ENCODE data around the gene THOC6.

The THOC6 gene

GRCh38 chr16:3022208-3022683 lies 1.6 kb upstream of the THOC6 start:
- ATAC-seq = peak; percentile 31
- TF ChIP-seq, protein P1, sequence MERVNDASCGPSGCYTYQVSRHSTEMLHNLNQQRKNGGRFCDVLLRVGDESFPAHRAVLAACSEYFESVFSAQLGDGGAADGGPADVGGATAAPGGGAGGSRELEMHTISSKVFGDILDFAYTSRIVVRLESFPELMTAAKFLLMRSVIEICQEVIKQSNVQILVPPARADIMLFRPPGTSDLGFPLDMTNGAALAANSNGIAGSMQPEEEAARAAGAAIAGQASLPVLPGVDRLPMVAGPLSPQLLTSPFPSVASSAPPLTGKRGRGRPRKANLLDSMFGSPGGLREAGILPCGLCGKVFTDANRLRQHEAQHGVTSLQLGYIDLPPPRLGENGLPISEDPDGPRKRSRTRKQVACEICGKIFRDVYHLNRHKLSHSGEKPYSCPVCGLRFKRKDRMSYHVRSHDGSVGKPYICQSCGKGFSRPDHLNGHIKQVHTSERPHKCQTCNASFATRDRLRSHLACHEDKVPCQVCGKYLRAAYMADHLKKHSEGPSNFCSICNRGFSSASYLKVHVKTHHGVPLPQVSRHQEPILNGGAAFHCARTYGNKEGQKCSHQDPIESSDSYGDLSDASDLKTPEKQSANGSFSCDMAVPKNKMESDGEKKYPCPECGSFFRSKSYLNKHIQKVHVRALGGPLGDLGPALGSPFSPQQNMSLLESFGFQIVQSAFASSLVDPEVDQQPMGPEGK (CRISPR knock-in tag; IDR thresholded peaks at IDR 0.05; ENCODE audit: borderline replicate concordance) = peak; percentile 90; the same call in 1 of the 2 replicates
- peak; percentile 11; the same call in 1 of the 2 replicates for TF ChIP-seq GLIS3 (CRISPR knock-in tag; IDR thresholded peaks at IDR 0.05)
- TF ChIP-seq SNAI2 (CRISPR knock-in tag; IDR thresholded peaks at IDR 0.05) = no peak

GRCh38 chr16:3022684-3023414 lies 986 bp upstream of the THOC6 start:
- TF ChIP-seq RARB (CRISPR knock-in tag; IDR thresholded peaks at IDR 0.05) (0 out of 2 replicates have a peak, but pooled peaks have one; percentile 7), ZFP30 (CRISPR knock-in tag; IDR thresholded peaks at IDR 0.05) (no peak), GLIS3 (CRISPR knock-in tag; IDR thresholded peaks at IDR 0.05) (0 out of 2 replicates have a peak, but pooled peaks have one; percentile 26)
- ATAC-seq = no peak

DNA sequence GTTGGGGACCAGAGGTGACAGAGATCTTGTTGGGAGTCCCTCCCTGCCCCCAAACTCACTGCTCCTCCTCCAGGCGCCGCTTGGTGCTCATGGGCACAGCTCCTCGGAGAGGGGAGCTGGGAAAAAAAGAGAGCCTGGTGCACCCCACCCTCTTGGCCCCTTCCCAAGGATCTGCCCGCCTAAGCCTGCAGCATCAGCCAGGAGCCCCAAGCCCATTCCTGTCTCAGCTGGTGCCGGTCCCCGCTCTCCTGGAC lies 493 bp upstream of the THOC6 start:
- TF ChIP-seq OSR1 (CRISPR knock-in tag; IDR thresholded peaks at IDR 0.05) = no peak
- peak; percentile 4; the same call in 1 of the 2 replicates for TF ChIP-seq GLIS3 (CRISPR knock-in tag; IDR thresholded peaks at IDR 0.05)
- TF ChIP-seq ZNF565 (CRISPR knock-in tag; conservative IDR thresholded peaks at IDR 0.05; ENCODE audit: low read depth) = 0 out of 2 replicates have a peak, but pooled peaks have one; percentile 31
- no peak for TF ChIP-seq POU6F1 (CRISPR knock-in tag; IDR thresholded peaks at IDR 0.05; ENCODE audit: borderline replicate concordance, low read depth)
- ATAC-seq = no peak

- no peak for TF ChIP-seq ISL1 (CRISPR knock-in tag; IDR thresholded peaks at IDR 0.05)
- TF ChIP-seq, protein P2, sequence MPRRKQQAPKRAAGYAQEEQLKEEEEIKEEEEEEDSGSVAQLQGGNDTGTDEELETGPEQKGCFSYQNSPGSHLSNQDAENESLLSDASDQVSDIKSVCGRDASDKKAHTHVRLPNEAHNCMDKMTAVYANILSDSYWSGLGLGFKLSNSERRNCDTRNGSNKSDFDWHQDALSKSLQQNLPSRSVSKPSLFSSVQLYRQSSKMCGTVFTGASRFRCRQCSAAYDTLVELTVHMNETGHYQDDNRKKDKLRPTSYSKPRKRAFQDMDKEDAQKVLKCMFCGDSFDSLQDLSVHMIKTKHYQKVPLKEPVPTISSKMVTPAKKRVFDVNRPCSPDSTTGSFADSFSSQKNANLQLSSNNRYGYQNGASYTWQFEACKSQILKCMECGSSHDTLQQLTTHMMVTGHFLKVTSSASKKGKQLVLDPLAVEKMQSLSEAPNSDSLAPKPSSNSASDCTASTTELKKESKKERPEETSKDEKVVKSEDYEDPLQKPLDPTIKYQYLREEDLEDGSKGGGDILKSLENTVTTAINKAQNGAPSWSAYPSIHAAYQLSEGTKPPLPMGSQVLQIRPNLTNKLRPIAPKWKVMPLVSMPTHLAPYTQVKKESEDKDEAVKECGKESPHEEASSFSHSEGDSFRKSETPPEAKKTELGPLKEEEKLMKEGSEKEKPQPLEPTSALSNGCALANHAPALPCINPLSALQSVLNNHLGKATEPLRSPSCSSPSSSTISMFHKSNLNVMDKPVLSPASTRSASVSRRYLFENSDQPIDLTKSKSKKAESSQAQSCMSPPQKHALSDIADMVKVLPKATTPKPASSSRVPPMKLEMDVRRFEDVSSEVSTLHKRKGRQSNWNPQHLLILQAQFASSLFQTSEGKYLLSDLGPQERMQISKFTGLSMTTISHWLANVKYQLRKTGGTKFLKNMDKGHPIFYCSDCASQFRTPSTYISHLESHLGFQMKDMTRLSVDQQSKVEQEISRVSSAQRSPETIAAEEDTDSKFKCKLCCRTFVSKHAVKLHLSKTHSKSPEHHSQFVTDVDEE (CRISPR knock-in tag; IDR thresholded peaks at IDR 0.05) = no peak
- no peak for ATAC-seq
These were observed 1.5 kb downstream of the THOC6 start for GRCh38 chr16:3025032-3026002.

DNA sequence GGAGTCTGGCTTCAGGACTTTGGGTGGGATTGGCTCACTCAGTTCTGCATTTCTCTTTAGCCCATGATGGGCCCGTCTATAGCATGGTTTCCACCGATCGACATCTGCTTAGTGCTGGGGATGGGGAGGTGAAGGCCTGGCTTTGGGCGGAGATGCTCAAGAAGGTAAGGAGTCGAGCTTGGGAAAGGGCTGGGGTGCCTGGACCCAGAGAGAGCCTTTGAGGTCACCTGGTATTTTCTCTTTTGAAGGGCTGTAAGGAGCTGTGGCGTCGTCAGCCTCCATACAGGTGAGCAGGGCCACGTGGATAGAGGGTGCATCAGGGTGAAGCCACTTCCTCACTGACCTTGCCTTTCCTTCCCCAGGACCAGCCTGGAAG lies 2.2 kb downstream of the THOC6 start:
- TF ChIP-seq ZC3H10 (CRISPR knock-in tag; IDR thresholded peaks at IDR 0.05) (no peak), ZNF8 (CRISPR knock-in tag; IDR thresholded peaks at IDR 0.05) (no peak), ZNF70 (CRISPR knock-in tag; IDR thresholded peaks at IDR 0.05) (no peak), CREB5 (CRISPR knock-in tag; IDR thresholded peaks at IDR 0.05; ENCODE audit: low read depth) (no peak), BACH2 (CRISPR knock-in tag; IDR thresholded peaks at IDR 0.05; ENCODE audit: borderline replicate concordance) (no peak), ARNTL (CRISPR knock-in tag; IDR thresholded peaks at IDR 0.05; ENCODE audit: borderline replicate concordance, low read depth) (no peak), CSDC2 (CRISPR knock-in tag; IDR thresholded peaks at IDR 0.05) (no peak), GLIS3 (CRISPR knock-in tag; IDR thresholded peaks at IDR 0.05) (no peak), POU6F1 (CRISPR knock-in tag; IDR thresholded peaks at IDR 0.05; ENCODE audit: borderline replicate concordance, low read depth) (no peak), OSR1 (CRISPR knock-in tag; IDR thresholded peaks at IDR 0.05) (no peak), TCF4 (CRISPR knock-in tag; IDR thresholded peaks at IDR 0.05; ENCODE audit: borderline replicate concordance) (no peak), ESRRG (CRISPR knock-in tag; IDR thresholded peaks at IDR 0.05) (no peak), ZNF565 (CRISPR knock-in tag; conservative IDR thresholded peaks at IDR 0.05; ENCODE audit: low read depth) (no peak), ZFP30 (CRISPR knock-in tag; IDR thresholded peaks at IDR 0.05) (no peak)
- TF ChIP-seq, protein P3, sequence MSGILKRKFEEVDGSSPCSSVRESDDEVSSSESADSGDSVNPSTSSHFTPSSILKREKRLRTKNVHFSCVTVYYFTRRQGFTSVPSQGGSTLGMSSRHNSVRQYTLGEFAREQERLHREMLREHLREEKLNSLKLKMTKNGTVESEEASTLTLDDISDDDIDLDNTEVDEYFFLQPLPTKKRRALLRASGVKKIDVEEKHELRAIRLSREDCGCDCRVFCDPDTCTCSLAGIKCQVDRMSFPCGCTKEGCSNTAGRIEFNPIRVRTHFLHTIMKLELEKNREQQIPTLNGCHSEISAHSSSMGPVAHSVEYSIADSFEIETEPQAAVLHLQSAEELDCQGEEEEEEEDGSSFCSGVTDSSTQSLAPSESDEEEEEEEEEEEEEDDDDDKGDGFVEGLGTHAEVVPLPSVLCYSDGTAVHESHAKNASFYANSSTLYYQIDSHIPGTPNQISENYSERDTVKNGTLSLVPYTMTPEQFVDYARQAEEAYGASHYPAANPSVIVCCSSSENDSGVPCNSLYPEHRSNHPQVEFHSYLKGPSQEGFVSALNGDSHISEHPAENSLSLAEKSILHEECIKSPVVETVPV (CRISPR knock-in tag; IDR thresholded peaks at IDR 0.05) = no peak
- no peak for ATAC-seq
